ENCODE data around the gene PCDHGB4.
A peak's percentile ranks its signal among the peaks of the same experiment; 100 is the strongest.
"Not testable (repeated sequence)": the region's sequence is repeated elsewhere in the genome, so short reads cannot be mapped to it uniquely, and the experiment has no call there.

Gene PCDHGB4

GRCh38 chr5:141387557-141388311, at the start of gene PCDHGB4:
PCDHGB4 (plus strand) TSS chr5:141387698; CDS start chr5:141387885, 187 bp downstream.
- DNase-seq, result peak; percentile 62

- peak; percentile 51 for DNase-seq
Measured at GRCh38 chr5:141338538-141339306, 48.8 kb upstream of the PCDHGB4 start, which contains the start of gene PCDHGA2. PCDHGA2 (plus strand) TSS chr5:141338760.

DNA sequence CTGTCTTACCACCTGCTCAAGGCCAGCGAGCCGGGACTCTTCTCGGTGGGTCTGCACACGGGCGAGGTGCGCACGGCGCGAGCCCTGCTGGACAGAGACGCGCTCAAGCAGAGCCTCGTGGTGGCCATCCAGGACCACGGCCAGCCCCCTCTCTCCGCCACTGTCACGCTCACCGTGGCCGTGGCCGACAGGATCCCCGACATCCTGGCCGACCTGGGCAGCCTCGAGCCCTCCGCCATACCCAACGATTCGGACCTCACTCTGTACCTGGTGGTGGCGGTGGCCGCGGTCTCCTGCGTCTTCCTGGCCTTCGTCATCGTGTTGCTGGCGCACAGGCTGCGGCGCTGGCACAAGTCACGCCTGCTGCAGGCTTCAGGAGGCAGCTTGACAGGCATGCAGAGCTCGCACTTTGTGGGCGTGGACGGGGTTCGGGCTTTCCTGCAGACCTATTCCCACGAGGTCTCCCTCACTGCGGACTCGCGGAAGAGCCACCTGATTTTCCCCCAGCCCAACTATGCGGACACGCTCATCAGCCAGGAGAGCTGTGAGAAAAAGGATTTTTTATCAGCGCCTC, 46.6 kb upstream of the PCDHGB4 start:
- not testable (repeated sequence) for DNase-seq

GRCh38 chr5:141342773-141343172, 44.7 kb upstream of the PCDHGB4 start:
- DNase-seq, result no peak

DNA sequence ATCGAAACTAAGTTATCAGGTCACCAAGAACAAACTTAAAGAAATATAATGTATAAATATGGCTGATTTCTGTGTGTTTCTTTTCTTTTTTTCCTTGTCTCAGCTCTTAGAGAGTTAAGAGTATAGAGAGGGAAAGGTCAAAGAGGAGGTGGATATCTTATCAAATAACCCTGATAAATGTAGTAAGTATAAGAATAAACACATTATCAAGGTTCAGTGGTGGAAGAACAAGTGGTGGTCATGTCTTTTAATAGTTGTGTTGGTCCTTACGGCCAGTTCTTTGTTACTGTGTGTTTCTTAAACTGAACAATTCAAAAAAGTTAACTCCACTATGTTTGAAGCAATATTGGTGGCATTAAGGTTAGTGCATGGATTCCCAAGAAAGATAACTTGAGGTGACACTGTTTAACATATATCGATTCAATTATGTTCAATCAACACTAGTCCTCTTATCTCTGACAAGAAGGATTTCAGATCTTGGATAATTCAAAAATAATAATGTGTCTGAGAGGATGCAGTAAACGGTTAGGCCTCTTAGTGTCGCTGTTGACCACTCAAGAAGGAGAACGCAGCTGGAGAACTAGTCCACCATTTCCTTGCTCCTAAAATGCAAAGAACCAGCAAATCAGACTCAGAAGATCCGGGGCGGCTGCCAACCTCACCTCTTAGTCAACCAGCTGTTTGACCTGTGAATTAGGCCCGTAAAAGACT, 44.1 kb upstream of the PCDHGB4 start, which contains the start of gene PCDHGA3:
Gene PCDHGA3, plus strand, starts transcription at position 588 of the 711 bp plus-strand sequence. CDS start 205 bp downstream, outside the sequence.
- peak; percentile 48 for DNase-seq

- no peak for DNase-seq
Measured at GRCh38 chr5:141343953-141344463, 43.5 kb upstream of the PCDHGB4 start.

DNA sequence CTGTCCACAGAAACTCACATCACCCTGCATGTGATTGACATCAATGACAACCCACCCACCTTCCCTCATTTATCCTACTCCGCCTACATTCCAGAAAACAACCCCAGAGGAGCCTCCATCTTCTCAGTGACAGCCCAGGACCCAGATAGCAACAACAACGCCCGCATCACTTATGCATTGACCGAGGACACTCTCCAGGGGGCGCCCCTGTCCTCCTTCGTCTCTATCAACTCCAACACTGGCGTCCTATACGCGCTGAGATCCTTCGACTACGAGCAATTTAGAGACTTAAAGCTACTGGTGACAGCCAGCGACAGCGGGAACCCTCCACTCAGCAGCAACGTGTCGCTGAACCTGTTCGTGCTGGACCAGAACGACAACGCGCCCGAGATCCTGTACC, 42.2 kb upstream of the PCDHGB4 start:
- no peak for DNase-seq

GRCh38 chr5:141346017-141346416, 41.5 kb upstream of the PCDHGB4 start:
- not testable (repeated sequence) for DNase-seq

GRCh38 chr5:141349917-141350619, 37.4 kb upstream of the PCDHGB4 start, which contains the start of gene PCDHGB1:
PCDHGB1 (plus strand) TSS chr5:141350099; CDS start chr5:141350261, 162 bp downstream.
- peak; percentile 46 for DNase-seq

- no peak for DNase-seq
Measured at GRCh38 chr5:141351591-141351990, 35.9 kb upstream of the PCDHGB4 start.

DNA sequence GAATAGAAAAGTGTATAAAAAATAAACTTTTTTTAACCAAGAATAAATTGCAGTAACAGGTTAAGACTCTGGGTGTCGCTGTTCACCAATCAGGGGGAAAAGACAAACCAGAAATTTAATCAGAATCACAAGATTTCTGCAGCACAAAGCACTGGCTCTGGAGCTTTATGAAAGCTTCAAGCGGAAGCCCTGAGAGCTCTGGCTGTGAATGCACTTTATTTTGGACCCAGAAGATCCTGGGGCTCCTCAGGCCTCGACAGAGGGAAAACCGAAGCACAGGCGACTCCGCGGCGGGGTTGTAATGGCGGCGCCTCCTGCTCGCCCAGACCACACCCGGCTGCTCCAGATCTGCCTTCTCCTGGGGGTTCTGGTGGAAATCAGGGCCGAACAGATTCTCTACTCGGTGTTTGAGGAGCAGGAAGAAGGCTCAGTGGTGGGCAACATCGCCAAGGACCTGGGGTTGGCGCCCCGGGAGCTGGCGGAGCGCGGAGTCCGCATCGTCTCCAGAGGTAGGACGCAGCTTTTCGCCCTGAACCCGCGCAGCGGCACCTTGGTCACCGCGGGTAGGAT, 32.5 kb upstream of the PCDHGB4 start, which contains the start of gene PCDHGA4:
Gene PCDHGA4, plus strand, starts transcription at position 122 of the 570 bp plus-strand sequence. Its CDS starts 87 bp downstream, at position 209.
- DNase-seq, result no peak

- DNase-seq, result no peak
Measured at GRCh38 chr5:141355641-141356040, 31.9 kb upstream of the PCDHGB4 start.

- DNase-seq, result no peak
Measured at GRCh38 chr5:141356133-141356532, 31.4 kb upstream of the PCDHGB4 start.

DNA sequence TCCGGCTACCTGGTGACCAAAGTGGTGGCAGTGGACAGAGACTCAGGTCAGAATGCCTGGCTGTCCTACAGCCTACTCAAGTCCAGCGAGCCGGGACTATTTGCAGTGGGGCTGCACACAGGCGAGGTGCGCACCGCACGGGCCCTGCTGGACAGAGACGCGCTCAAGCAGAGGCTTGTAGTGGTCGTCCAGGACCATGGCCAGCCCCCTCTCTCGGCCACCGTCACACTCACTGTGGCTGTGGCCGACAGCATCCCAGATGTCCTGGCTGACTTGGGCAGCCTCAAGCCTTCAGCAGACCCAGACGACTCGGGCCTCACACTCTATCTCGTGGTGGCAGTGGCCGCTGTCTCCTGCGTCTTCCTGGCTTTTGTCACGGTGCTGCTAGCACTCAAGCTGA, 30.5 kb upstream of the PCDHGB4 start:
- DNase-seq, result no peak

DNA sequence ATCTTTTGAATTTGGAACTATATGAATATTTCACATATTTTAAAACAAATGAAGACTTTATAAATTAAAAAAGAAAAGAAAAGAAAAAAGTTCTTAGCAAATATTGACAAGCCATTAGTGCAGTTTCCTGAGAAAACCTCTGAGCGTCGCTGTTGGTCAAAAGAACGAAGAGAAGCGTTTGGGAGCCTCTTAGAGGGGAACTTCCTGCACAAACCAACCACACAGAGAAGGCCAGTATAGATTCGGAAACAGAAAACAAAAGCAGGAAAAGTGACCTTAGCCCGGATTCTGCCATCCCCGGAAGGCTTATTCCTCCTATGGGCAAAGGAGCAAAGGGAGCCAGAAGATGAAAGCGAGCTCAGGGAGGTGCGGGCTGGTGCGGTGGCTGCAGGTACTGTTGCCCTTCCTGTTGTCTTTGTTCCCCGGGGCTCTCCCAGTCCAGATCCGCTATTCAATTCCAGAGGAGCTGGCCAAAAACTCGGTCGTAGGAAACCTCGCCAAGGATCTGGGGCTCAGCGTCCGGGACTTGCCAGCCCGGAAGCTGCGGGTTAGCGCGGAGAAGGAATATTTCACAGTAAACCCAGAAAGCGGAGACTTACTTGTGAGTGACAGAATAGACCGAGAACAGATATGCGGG, 27.6 kb upstream of the PCDHGB4 start, which contains the start of gene PCDHGB2:
Gene PCDHGB2, plus strand, starts transcription at position 205 of the 637 bp plus-strand sequence. Its CDS starts 142 bp downstream, at position 347.
- peak; percentile 51 for DNase-seq

- no peak for DNase-seq
Measured at GRCh38 chr5:141360685-141361084, 26.8 kb upstream of the PCDHGB4 start.

- no peak for DNase-seq
Measured at GRCh38 chr5:141362719-141363118, 24.8 kb upstream of the PCDHGB4 start.

- no peak for DNase-seq
Measured at GRCh38 chr5:141363952-141364660, 23.4 kb upstream of the PCDHGB4 start, which contains the start of gene PCDHGA5. PCDHGA5 (plus strand) TSS chr5:141364162; CDS start chr5:141364331, 169 bp downstream.

GRCh38 chr5:141366016-141366896, 21.2 kb upstream of the PCDHGB4 start:
- DNase-seq, result no peak

Data from hematopoietic multipotent progenitor cell treated with erythropoietin and hydrocortisone succinate and interleukin-3 and kit ligand, for 4 days (in vitro differentiated cells).